ENCODE results near the gene OSBPL1A.
"Not testable (repeated sequence)": the region's sequence is repeated elsewhere in the genome, so short reads cannot be mapped to it uniquely, and the experiment has no call there.

The OSBPL1A gene

GRCh38 chr18:24397131-24397693 lies 412 bp downstream of the OSBPL1A start:
- DNase-seq (ENCODE audit: low read depth): peak; percentile 11

DNA sequence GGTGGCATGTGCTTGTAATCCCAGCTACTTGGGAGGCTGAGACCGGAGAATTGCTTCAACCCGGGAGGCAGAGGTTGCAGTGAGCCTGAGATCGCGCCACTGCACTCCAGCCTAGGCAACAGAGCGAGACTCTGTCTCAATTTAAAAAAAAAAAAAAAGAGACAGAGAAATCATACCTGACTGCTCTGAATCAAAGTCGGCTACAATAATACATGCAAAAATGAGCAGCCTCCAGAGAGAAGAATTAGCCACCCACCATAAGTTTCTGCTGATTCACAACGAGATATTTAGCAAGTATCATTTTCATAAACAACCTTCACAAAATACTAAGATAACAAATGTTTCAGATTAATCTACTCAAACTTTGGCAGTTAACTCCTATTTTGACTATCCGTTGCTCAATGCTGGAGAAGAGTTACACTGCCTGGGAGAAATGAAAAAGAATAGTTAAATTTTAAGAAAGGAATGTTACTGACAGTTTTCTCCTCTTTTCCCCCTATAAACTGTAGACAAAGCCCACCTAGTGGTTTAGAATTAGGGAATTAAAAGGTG lies 1.5 kb downstream of the OSBPL1A start:
- DNase-seq (ENCODE audit: low read depth): no peak

- no peak for DNase-seq (ENCODE audit: low read depth)
Observed at GRCh38 chr18:24395049-24395795, 2.4 kb downstream of the OSBPL1A start.

DNA sequence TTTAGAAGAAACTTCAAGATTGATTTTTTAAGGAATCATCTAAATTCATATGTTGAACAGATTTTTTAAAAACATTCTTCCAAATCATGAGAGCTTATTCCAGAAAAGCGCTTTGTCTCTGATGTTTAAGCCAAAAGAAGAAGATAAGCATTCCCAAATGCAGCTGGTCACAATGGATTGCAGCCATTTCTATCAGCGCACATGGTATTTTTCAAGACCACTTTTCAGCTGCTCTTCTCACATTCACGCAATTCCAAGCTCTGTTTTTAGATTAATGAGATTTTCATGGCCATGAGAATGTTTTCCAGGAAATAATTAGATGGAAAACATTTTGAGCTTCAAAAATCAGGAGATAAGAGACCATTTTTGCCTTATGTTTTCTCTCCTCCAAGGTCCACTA lies 8.7 kb downstream of the OSBPL1A start:
- no peak for DNase-seq (ENCODE audit: low read depth)

DNA sequence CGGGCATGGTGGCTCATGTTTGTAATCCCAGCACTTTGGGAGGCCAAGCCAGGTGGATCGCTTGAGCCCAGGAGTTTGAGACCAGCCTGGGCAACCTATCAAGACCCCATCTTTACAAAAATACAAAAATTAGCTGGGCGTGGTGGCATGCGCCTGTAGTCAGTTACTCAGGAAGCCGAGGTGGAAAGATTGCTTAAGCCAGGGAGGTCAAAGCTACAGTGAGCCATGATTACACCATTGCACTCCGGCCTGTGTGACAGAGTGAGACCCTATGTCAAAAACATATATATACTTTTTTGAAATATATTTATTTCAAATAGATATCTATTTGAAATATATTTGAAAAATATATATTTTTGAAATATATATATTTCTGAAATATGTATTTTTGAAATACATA lies 10.9 kb downstream of the OSBPL1A start:
- no peak for DNase-seq (ENCODE audit: low read depth)

GRCh38 chr18:24381126-24381525 lies 16.5 kb downstream of the OSBPL1A start:
- DNase-seq (ENCODE audit: low read depth): no peak

DNA sequence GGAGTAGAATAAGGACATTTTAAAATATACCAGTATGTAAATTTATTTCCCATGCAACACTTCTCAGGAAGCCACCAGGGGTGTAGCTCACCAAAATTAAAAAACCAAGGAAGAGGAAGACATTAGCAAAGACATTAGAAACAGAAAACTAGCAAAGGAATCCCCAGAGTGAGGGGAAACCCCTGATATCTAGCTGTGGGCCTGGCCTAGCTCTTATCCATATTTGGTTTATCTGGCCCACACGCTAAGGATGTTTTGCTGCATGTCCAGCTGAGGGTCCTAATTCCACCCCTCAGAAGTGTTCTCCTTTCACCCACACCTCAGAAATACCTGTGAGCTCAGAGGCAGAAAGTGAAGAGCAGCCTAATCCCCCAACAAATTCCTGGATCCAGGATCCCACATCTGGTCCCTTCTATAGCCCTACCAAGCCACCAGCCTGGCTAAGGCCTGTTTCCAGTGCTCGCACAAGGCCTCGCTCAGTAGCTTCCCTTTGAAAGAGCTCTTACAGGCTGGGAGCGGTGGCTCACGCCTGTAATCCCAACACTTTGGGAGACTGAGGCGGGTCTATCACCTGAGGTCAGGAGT lies 17.4 kb downstream of the OSBPL1A start:
- DNase-seq (ENCODE audit: low read depth): no peak

- DNase-seq (ENCODE audit: low read depth): no peak
Observed at GRCh38 chr18:24378598-24378997, 19.0 kb downstream of the OSBPL1A start.

- not testable (repeated sequence) for DNase-seq (ENCODE audit: low read depth)
Observed at GRCh38 chr18:24376531-24376930, 21.1 kb downstream of the OSBPL1A start.

DNA sequence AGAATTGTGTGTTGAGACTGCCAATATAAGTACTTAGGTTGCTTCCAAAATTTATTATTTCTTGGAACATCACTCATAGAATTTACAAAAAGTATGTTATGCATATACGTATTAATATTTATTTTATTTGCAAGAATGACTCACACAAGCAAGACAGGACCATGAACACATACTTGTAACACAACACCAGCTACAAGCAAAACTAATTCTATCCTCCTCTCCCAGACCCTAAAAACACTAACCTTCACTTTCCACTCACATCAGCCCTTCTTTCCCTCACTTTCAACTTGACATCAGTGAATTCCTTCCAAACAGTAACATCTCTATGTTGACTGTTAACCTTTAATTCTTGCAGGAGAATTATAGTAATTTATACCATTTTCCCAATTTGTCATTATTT lies 24.3 kb downstream of the OSBPL1A start:
- DNase-seq (ENCODE audit: low read depth): no peak

DNA sequence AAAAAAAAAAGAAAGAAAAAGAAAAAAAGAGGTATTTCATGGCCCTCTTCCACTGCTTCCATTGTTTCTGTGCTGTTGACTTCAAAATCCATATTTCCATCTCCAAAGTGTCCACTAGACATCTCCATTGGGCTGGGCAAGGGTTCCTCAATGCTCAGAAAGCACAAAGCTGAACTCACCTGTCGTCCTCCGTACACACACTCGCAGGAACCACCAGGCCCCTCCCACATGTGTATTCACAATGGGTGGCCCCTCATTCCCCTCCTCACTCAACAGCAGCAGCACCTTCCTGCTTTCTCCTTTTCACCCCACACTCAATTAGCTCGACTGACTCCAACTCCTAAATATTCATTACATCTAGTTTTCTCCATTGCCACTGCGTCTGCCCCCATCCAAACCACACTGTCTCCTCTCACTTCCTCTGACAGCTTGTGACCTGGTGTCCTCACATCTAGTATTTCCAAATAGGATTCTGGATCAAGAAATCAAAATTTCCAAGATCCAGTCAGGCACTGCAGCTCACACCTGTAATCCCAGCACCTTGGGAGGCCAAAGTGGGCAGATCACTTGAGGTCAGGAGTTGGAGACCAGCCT lies 25.2 kb downstream of the OSBPL1A start:
- DNase-seq (ENCODE audit: low read depth): no peak

GRCh38 chr18:24370120-24370519 lies 27.5 kb downstream of the OSBPL1A start:
- no peak for DNase-seq (ENCODE audit: low read depth)

GRCh38 chr18:24369426-24369825 lies 28.2 kb downstream of the OSBPL1A start:
- no peak for DNase-seq (ENCODE audit: low read depth)

DNA sequence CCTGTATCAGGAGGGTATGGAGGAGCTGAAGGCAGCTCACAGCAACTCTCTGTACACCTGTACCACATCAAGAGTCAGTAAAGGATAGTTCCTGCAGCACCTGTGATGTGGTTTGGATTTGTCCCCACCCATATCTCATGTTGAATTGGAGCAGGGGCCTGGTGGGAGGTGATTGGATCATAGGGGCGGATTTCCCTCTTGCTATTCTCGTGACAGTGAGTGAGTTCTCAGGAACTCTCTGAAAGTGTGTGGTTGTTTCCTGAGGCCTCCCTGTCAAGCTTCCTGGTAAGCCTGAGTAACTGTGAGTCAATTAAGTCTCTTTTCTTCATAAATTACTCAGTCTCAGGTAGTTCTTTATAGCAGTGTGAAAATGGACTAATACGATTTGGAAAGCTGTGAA lies 28.9 kb downstream of the OSBPL1A start:
- DNase-seq (ENCODE audit: low read depth): no peak

DNA sequence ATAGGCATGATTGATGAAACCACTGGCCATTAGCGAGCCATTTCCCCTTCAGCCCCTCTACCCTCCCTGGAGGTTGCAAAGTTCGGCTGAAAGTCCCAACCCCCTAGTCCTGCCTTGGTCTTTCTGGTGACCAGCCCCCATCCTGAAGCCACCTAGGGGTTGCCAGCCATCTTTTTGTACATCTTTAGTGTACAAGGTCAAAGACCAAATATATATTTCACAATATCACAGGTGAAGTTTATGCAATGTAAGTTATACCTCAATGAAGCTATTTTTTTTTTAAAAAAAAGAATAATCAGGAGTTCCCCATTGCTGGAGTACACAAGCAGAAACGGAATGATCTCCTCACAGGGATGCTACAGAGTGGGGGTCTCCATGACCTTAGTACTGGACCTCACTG lies 31.3 kb downstream of the OSBPL1A start:
- DNase-seq (ENCODE audit: low read depth): no peak

DNA sequence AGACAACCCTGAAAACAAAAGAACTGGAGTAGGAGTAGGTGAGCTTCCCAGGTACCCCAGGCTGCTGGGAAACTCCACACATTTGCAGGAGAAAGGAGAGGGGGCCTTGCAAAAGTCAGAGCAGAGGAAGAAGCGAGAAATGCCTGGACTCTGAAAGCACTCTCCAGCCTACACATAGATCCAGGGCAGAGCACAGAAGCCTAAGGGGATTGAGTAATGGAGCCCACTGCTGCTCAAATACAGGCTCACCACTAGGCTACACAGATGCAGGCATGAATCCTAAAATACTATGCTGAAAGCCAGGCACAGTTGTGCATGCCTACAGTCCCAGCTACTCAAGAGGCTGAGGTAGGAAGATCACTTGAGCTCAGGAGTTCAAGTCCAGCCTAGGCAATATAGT lies 33.4 kb downstream of the OSBPL1A start:
- no peak for DNase-seq (ENCODE audit: low read depth)

GRCh38 chr18:24362757-24363156 lies 34.9 kb downstream of the OSBPL1A start:
- DNase-seq (ENCODE audit: low read depth): no peak

- peak; percentile 27 for DNase-seq (ENCODE audit: low read depth)
Observed at GRCh38 chr18:24359787-24360530, 37.7 kb downstream of the OSBPL1A start.

GRCh38 chr18:24354278-24354677 lies 43.3 kb downstream of the OSBPL1A start:
- no peak for DNase-seq (ENCODE audit: low read depth)

- DNase-seq (ENCODE audit: low read depth): no peak
Observed at GRCh38 chr18:24346254-24346653, 51.4 kb downstream of the OSBPL1A start.

- no peak for DNase-seq (ENCODE audit: low read depth)
Observed at GRCh38 chr18:24344509-24344908, 53.1 kb downstream of the OSBPL1A start.

DNA sequence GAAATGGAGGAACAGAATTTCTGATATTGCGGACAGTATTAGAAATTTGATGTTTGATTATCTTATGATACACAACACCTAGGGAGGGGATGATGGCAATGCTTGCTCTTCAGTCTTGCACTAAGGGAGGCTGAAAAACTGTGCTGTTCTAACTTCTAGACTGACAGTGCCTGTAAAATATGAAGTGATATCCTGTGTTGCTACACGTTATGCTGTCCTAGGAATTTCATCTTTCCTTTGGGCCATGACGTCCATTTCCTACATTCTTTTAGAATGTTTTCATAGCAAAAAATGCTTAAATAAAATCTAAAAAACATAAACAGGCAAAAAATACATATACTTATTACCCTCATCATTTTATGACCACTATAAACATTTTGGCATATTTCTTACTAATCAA lies 55.3 kb downstream of the OSBPL1A start:
- DNase-seq (ENCODE audit: low read depth): no peak

Measured in CMK (cell line).